Heart right ventricle (tissue), 16 donors: ENCODE measurements around the gene FBLN2. TPM values are rescaled to one million over a fixed set of nuclear protein-coding genes. Genes with fewer than 3 reads are reported as not detected.
A peak's percentile ranks its signal among the peaks of the same experiment; 100 is the strongest.

Source experiments
- ATAC-seq, 8 donors: fragments of 200-7000 bp; cut with Tn5 transposase; one replicate each; pipeline ENCODE4 v1.9.1; 2020; ENCODE audit warnings: mild to moderate bottlenecking in 8 of 8, moderate library complexity in 8 of 8, moderate number of reproducible peaks in 1 of 8
- DNase-seq, 2 donors: peaks; one replicate each; pipeline ENCODE4 v3.0.0-alpha.2; 2020
- H3K27ac ChIP-seq, 10 donors: fragments of 200-600 bp; sonication (generic) in 2 of 10; one replicate each; pipeline versions ENCODE4 v1.5.0 to v1.8.0; 2020 to 2022; ENCODE audit warnings: mild to moderate bottlenecking in 3 of 10
- H3K27me3 ChIP-seq, 7 donors: fragments of 200-600 bp; one replicate each; pipeline ENCODE4 v1.8.0; 2021 to 2022; ENCODE audit warnings: mild to moderate bottlenecking in 2 of 7
- H3K36me3 ChIP-seq, 9 donors: fragments of 200-600 bp; sonication (generic) in 1 of 9; one replicate each; pipeline versions ENCODE4 v1.5.0 to v1.8.0; 2020 to 2022; ENCODE audit warnings: mild to moderate bottlenecking in 2 of 9
- H3K4me1 ChIP-seq, 9 donors: fragments of 200-600 bp; sonication (generic) in 1 of 9; one replicate each; pipeline versions ENCODE4 v1.5.0 to v1.8.0; 2020 to 2022; ENCODE audit warnings: mild to moderate bottlenecking in 4 of 9
- H3K4me3 ChIP-seq, 10 donors: fragments of 200-600 bp; sonication (generic) in 2 of 10; one replicate each; pipeline versions ENCODE4 v1.5.0 to v1.8.0; 2020 to 2022; ENCODE audit warnings: mild to moderate bottlenecking in 7 of 10, moderate library complexity in 2 of 10
- H3K9me3 ChIP-seq, 11 donors: fragments of 200-600 bp in 10 of 11; sonication (generic) in 2 of 11; one replicate each; pipeline versions ENCODE4 v1.5.0 to v1.8.0; 2013 to 2022; ENCODE audit warnings: mild to moderate bottlenecking in 2 of 11, control low read depth in 1 of 11, moderate library complexity in 1 of 11
- CTCF ChIP-seq, 9 donors: fragments of 200-600 bp; sonication (generic) in 2 of 9; IDR thresholded peaks; one replicate each; pipeline versions ENCODE4 v1.5.0 to v1.8.0; 2021 to 2022; ENCODE audit warnings: antibody characterized with exemption in 9 of 9, mild to moderate bottlenecking in 5 of 9, moderate library complexity in 1 of 9
- WGBS, 2 donors: extraction: QIAGEN DNeasy Blood & Tissue Kit; methylation state at CpG; one replicate each; pipeline ENCODE4 v1.1.7; 2013; ENCODE audit warnings: inconsistent platforms in 1 of 2; 5-methylcytosine and 5-hydroxymethylcytosine counted together
- intact Hi-C, 10 donors: fragments of 100-400 bp; cut with DNase I; formaldehyde crosslinking; loops; one replicate each; pipeline versions ENCODE4 v1.11.1 to v1.14.2; 2022
- polyA plus RNA-seq, 2 donors: library from polyadenylated mRNA; stranded (reverse); fragments of 200-250 nt; gene quantifications; one replicate each; pipeline ENCODE4 v1.2.3, GENCODE V29; 2013
- total RNA-seq, 10 donors: library from RNA; stranded (reverse); fragmentation: NEBNext Ultra II Directional in 3 of 10; extraction: Animal tissue kit (Norgen Biotek cat#: 25700) in 3 of 10; gene quantifications; one replicate each; pipeline versions ENCODE4 v1.2.1 to v1.2.4, GENCODE V29; 2021 to 2023
- donor health status: Arrhythmogenic right ventricular cardiomyopathy.
- donor health status: ischemic (EF 13 %, LVEDD 7.1; RV severe dilation, severe dysfunction).
- donor health status: healthy with polysubstance abuse.
- donor health status: DM: no; HTN: yes; CAD: no.
- donor health status: DM: no; HTN: no; CAD: no.
- donor health status: ischemic (EF 25% LVEDD 6.9; RV normal size, moderate dysfunction).
- donor health status: ischemic (EF 25% LVEDD 5.7; RV mildly dilated, moderate dysfunction).
- donor health status: healthy.
- donor health status: DM: yes; HTN: yes; CAD: no.
- donor health status: Ischemic cardiomyopathy.
- donor health status: ischemic (EF 35%, LVEDD 5.7; RV mildly dilated, moderate dysfunction).
- donor health status: nonischemic (EF 11% LVEDD 7.7; RV severe dilation, severe dysfunction).
- donor health status: DM: yes; HTN: yes; CAD: no.
- donor health status: PGD.
- donor health status: ischemic (EF 29% LVEDD 5.4; RV normal size, mild dysfunction).
- donor health status: nonischemic (EF 23%, LVEDD 6.1; RV moderate dilation, normal function).

The FBLN2 gene
- total and polyA plus RNA-seq, 12 donors, result 20.7 to 78.9 (median 47.0) TPM

GRCh38 chr3:13512451-13512850 lies 36.5 kb upstream of the FBLN2 start:
- ATAC-seq, result no peak
- 90 to 93% methylated on average over 7 of the region's 7 CpGs for WGBS, 2 donors
- Histone ChIP-seq H3K27me3 (no peaks in the 10 kb centered on the region), H3K9me3 (no peaks in the 10 kb centered on the region), H3K4me1 (peaks cover 7 to 28% (median 22%) of the 10 kb centered on the region in 9 donors), H3K36me3 (no peaks in the 10 kb centered on the region), H3K4me3 (no peak overlapping the region), H3K27ac (no peak overlapping the region)
- DNase-seq, result no peak
- no peak for TF ChIP-seq CTCF (IDR thresholded peaks at IDR 0.05)
- intact Hi-C loops, result no loop called here

DNA sequence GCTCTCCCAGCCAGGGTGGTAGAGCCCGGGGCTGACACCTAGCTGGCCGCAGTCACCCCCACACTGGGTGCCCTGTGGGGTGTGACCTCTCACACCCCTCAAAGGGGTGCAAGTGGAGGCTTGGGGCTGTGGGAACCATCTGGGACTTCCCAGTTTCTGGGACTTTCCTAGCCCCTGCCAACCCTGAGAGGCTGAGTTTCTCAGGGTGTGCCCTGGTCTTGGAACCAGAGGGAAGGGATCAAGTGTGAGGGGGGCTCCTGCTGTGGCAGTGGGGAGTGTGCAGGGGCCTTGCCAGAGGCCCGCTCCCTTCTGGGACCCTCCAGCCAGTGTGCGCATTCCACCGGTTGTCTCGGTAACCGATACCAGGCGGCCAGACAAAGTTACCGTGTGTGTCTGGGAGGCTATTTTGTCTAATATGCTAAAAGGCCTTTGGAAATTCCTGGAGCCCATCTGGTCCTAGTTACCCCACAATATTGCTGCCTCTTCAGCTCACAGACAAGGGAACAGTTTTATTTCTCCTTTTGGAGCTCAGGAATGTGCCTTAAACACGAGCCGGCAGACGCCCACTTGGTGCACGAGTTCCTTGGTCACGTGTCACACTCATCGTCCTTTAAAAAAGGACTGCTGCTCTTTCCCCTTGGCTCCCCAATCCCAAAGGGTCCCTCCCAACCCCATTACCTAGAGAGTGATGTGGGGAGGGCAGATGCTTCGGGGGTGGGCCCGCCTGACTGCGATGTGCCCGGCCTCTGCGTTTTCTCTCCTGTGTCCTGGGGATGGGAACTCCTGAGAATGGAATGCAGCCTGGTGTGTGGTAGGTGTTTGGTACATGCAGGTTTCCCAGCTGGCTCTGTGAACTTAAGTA lies 35.6 kb upstream of the FBLN2 start:
- no peak for TF ChIP-seq CTCF (IDR thresholded peaks at IDR 0.05)
- DNase-seq (no peak), ATAC-seq (no peak)
- Histone ChIP-seq H3K27me3 (no peaks in the 10 kb centered on the region), H3K4me1 (peaks cover 15 to 36% (median 26%) of the 10 kb centered on the region in 9 donors), H3K36me3 (no peaks in the 10 kb centered on the region), H3K27ac (peak overlapping the region in 5 of 10 donors; percentile 7 to 41 (median 19)), H3K4me3 (no peak overlapping the region), H3K9me3 (no peaks in the 10 kb centered on the region)
- intact Hi-C loops, result no loop called here
- WGBS, 2 donors, result 68 to 76% methylated on average over 20 of the region's 20 CpGs

DNA sequence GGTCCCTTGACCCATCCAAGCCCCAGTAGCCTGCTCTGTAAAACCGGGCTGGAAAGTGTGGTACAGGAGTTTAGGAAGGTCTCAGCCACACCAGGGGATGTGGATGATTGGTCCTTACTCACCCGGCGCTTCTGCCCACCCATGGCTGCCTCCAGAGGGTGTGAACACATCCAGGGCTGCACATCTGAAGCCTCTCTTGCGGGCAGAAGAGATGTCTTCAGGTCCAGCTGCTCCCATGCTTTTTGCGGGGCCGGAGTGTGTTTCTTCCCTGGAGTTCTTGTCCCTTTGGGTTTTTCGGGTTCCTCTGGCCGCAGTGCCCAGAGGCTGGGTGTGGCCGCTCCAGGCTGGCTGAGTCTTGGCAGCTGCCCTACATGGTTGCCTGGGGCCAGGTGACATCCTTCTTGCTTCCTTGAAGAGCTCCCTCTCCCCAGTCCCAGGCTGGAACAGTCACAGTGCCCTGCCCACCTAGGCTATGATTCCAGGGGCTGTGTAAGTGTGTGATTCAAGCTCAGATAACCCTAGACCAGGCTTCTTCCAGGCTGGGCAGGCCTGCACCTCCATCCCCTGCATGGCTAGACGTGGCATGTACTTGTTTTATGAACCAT lies 34.9 kb upstream of the FBLN2 start:
- H3K9me3 ChIP-seq, result no peaks in the 10 kb centered on the region
- H3K36me3 ChIP-seq, result no peaks in the 10 kb centered on the region
- DNase-seq (no peak), ATAC-seq (no peak)
- intact Hi-C loops, result no loop called here
- H3K4me1 ChIP-seq, result peaks cover 22 to 43% (median 33%) of the 10 kb centered on the region in 9 donors
- WGBS, 2 donors, result 81 to 83% methylated on average over 10 of the region's 10 CpGs
- H3K27me3 ChIP-seq, result no peaks in the 10 kb centered on the region
- peak overlapping the region in 3 of 10 donors; percentile 5 to 41 (median 19) for H3K27ac ChIP-seq
- TF ChIP-seq CTCF (IDR thresholded peaks at IDR 0.05), result no peak
- H3K4me3 ChIP-seq, result no peak overlapping the region

DNA sequence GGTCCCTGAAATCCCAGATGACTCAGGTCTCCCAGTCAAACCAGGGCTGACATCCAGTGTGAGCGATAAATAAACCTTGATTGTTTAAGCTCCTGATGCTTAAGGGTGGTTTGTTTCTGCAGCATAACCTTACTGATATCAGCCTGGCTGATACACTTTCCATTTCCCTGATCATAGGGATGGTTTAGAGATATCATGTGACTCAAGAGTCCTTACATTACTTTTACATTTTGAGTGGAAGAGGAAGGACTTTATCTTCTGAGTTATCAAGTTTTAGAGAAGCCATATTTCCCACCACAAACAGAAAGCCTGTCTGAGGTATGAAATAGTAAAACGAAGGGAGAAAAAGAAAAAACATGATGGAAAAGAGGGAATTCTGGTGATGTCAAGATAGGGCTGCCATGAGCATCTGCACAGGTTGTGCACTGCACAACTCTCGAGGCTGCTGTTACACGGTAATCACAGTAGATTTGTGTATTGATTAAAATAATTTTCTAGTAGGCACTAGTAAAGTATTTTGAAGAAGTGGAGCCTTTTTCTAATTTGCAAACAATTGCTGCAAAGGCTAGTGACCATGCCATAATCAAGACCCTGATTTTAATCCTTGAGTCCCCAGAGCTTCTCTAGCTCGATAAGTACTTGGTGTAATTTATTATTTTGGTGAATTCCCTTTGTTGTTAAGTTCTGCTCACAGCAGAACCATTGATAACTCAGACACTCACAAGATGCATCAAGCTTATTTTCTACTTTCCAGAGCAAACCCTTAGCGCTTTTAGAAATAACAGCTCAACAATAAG lies 34.1 kb upstream of the FBLN2 start:
- 90 to 95% methylated on average over 6 of the region's 6 CpGs for WGBS, 2 donors
- no peaks in the 10 kb centered on the region for H3K9me3 ChIP-seq
- intact Hi-C loops, result no loop called here
- H3K27me3 ChIP-seq, result no peaks in the 10 kb centered on the region
- no peak for ATAC-seq
- no peak overlapping the region for H3K4me3 ChIP-seq
- no peak for DNase-seq
- H3K4me1 ChIP-seq, result peaks cover 23 to 46% (median 33%) of the 10 kb centered on the region in 9 donors
- no peaks in the 10 kb centered on the region for H3K36me3 ChIP-seq
- no peak for TF ChIP-seq CTCF (IDR thresholded peaks at IDR 0.05)
- peak overlapping the region in 3 of 10 donors; percentile 75 to 84 (median 79) for H3K27ac ChIP-seq
